Activated T-helper 2 cell treated with anti-CD3 and anti-CD28 coated beads, Interferon-gamma antibody, Interleukin-2, Interleukin-4, amounts not matched to agents 10 μg/mL and 5 μg/mL and 100 μg/mL, durations not matched to agents 14 hours and 24 hours and 36 hours (primary cell): Measurements from ENCODE around the gene GNB1. TPM values are rescaled to one million over a fixed set of nuclear protein-coding genes. Genes with fewer than 3 reads are reported as not detected.

ENCODE experiments used
- DNase-seq: peaks from one replicate; pipeline ENCODE4 v3.0.0; 2021; ENCODE audit warnings: low spot score
- H3K27ac Mint-ChIP-seq: one replicate; pipeline ENCODE4 v1.8.0; 2021; ENCODE audit warnings: mixed read lengths
- H3K27me3 Mint-ChIP-seq: one replicate; pipeline ENCODE4 v1.8.0; 2021; ENCODE audit warnings: low read depth, mixed read lengths
- H3K36me3 Mint-ChIP-seq: one replicate; pipeline ENCODE4 v1.8.0; 2021; ENCODE audit warnings: low read depth, mixed read lengths
- H3K4me1 Mint-ChIP-seq: one replicate; pipeline ENCODE4 v1.8.0; 2021; ENCODE audit warnings: low read depth, mixed read lengths
- H3K4me3 Mint-ChIP-seq: one replicate; pipeline ENCODE4 v1.8.0; 2021; ENCODE audit warnings: low read depth, mild to moderate bottlenecking, moderate library complexity, mixed read lengths
- H3K9me3 Mint-ChIP-seq: one replicate; pipeline ENCODE4 v1.8.0; 2021; ENCODE audit warnings: mixed read lengths
- intact Hi-C: fragments of 100-400 bp; cut with micrococcal nuclease; formaldehyde crosslinking; loops from one replicate; pipeline ENCODE4 v1.15.1; 2023
- total RNA-seq: library from RNA; stranded (reverse); gene quantifications from 2 replicates; pipeline ENCODE4 v1.2.3, GENCODE V29; 2022

The GNB1 gene
- total RNA-seq, 1 donor from 2014 or later = 471 TPM

GRCh38 chr1:1911350-1912041 is 20.6 kb upstream of the GNB1 start:
- H3K9me3 Mint-ChIP-seq = no peaks in the 10 kb centered on the region
- peaks cover 1% of the 10 kb centered on the region for H3K27me3 Mint-ChIP-seq
- no peak overlapping the region for H3K27ac Mint-ChIP-seq
- H3K36me3 Mint-ChIP-seq = no peaks in the 10 kb centered on the region
- peaks cover 5% of the 10 kb centered on the region for H3K4me1 Mint-ChIP-seq
- DNase-seq = no peak
- intact Hi-C loops = loop anchor here (10.0 kb wide), 1 partner anchor 223 kb away; no protein-coding TSS in a partner anchor
- no peak overlapping the region for H3K4me3 Mint-ChIP-seq

GRCh38 chr1:1910651-1911331 is 19.9 kb upstream of the GNB1 start:
- Mint-ChIP-seq H3K9me3 (no peaks in the 10 kb centered on the region), H3K27ac (no peak overlapping the region), H3K27me3 (no peaks in the 10 kb centered on the region), H3K4me3 (peak overlapping the region; percentile 68), H3K36me3 (no peaks in the 10 kb centered on the region), H3K4me1 (peaks cover 7% of the 10 kb centered on the region)
- intact Hi-C loops = loop anchor here (10.0 kb wide), 1 partner anchor 224 kb away; no protein-coding TSS in a partner anchor
- no peak for DNase-seq

GRCh38 chr1:1910033-1910465 is 19.2 kb upstream of the GNB1 start:
- intact Hi-C loops = loop anchor here (10.0 kb wide), 1 partner anchor 225 kb away; no protein-coding TSS in a partner anchor
- Mint-ChIP-seq H3K27ac (peak overlapping the region; percentile 36), H3K9me3 (no peaks in the 10 kb centered on the region), H3K27me3 (no peaks in the 10 kb centered on the region), H3K36me3 (no peaks in the 10 kb centered on the region), H3K4me1 (peaks cover 7% of the 10 kb centered on the region), H3K4me3 (peak overlapping the region; percentile 68)
- no peak for DNase-seq

GRCh38 chr1:1908506-1908791 is 17.6 kb upstream of the GNB1 start:
- Mint-ChIP-seq H3K4me1 (peaks cover 7% of the 10 kb centered on the region), H3K9me3 (no peaks in the 10 kb centered on the region), H3K27ac (no peak overlapping the region), H3K36me3 (no peaks in the 10 kb centered on the region), H3K27me3 (no peaks in the 10 kb centered on the region), H3K4me3 (peak overlapping the region; percentile 66)
- no peak for DNase-seq
- intact Hi-C loops = loop anchor here (5.0 kb wide), 1 partner anchor 126 kb away; no protein-coding TSS in a partner anchor

GRCh38 chr1:1907098-1907736 is 16.3 kb upstream of the GNB1 start:
- no peaks in the 10 kb centered on the region for H3K27me3 Mint-ChIP-seq
- DNase-seq = no peak
- intact Hi-C loops = loop anchor here (5.0 kb wide), 1 partner anchor 125 kb away; no protein-coding TSS in a partner anchor
- H3K27ac Mint-ChIP-seq = no peak overlapping the region
- no peak overlapping the region for H3K4me3 Mint-ChIP-seq
- no peaks in the 10 kb centered on the region for H3K36me3 Mint-ChIP-seq
- peaks cover 7% of the 10 kb centered on the region for H3K4me1 Mint-ChIP-seq
- H3K9me3 Mint-ChIP-seq = no peaks in the 10 kb centered on the region

DNA sequence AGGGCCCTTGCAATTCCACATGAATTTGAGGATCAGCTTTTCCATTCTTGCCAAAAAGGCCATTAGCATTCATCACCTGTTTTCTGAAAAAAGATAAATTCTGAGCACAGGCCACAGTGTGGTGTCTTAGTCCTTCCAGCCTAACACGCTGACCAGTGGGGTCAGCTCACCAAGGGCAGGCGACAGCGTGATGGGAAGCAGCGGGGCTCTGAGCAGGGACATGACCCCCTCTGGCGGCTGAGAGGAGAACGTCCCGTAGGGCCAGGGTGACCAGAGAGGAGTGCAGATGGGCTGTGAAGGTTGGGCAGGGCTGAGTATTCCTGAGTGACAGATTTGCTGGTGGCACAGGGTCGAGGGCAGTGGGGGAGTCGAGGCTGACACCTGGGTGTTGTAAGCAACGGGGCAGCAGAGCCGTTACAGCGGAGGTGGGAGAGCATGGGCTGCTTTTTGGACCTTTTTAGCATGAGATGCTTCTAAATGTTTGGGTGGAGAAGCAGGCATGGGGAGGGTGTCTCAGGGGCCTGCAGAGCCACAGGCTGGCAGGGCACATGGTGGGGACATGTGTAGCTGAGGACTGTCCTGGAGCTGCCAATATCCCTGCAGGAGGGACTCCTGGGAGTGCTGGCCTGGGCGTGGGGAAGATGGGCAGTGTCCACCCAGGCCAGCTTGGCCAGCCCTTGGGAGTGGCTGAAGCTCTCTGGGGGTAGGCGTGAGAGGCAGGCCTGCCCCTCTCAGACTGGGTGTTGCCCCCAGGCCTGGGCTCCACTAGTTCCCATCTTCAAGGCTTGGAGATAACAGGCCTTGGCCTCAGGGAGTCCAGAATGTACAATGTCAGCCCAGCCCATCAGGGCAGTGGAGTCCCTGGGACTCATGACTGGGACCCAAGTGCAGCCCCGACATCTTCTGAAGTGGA is 15.6 kb upstream of the GNB1 start:
- H3K36me3 Mint-ChIP-seq = no peaks in the 10 kb centered on the region
- intact Hi-C loops = loop anchor here (5.0 kb wide), 1 partner anchor 124 kb away; no protein-coding TSS in a partner anchor
- peak overlapping the region; percentile 55 for H3K4me3 Mint-ChIP-seq
- H3K27ac Mint-ChIP-seq = peak overlapping the region; percentile 43
- no peaks in the 10 kb centered on the region for H3K27me3 Mint-ChIP-seq
- DNase-seq = peak; percentile 67
- no peaks in the 10 kb centered on the region for H3K9me3 Mint-ChIP-seq
- peaks cover 7% of the 10 kb centered on the region for H3K4me1 Mint-ChIP-seq

DNA sequence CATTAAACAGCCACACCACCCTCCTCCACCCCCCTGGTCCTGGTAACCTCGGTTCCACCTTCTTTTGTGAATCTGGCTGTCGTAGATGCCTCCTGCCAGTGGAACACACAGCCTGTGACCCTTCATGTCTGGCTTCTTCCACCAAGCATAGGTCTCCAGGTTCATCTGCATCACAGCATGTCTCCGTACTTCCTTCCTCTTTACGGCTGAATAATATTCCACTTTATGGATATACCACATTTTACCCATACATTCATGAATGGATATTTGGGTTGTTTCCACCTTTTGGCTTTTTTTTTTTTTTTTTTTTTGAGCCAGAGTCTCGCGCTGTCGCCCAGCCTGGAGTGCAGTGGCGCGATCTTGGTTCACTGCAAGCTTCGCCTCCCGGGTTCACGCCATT is 12.3 kb upstream of the GNB1 start:
- no peak overlapping the region for H3K4me3 Mint-ChIP-seq
- no peak overlapping the region for H3K27ac Mint-ChIP-seq
- DNase-seq = no peak
- H3K27me3 Mint-ChIP-seq = peaks cover 2% of the 10 kb centered on the region
- intact Hi-C loops = no loop called here
- H3K4me1 Mint-ChIP-seq = peaks cover 2% of the 10 kb centered on the region
- no peaks in the 10 kb centered on the region for H3K9me3 Mint-ChIP-seq
- H3K36me3 Mint-ChIP-seq = no peaks in the 10 kb centered on the region

DNA sequence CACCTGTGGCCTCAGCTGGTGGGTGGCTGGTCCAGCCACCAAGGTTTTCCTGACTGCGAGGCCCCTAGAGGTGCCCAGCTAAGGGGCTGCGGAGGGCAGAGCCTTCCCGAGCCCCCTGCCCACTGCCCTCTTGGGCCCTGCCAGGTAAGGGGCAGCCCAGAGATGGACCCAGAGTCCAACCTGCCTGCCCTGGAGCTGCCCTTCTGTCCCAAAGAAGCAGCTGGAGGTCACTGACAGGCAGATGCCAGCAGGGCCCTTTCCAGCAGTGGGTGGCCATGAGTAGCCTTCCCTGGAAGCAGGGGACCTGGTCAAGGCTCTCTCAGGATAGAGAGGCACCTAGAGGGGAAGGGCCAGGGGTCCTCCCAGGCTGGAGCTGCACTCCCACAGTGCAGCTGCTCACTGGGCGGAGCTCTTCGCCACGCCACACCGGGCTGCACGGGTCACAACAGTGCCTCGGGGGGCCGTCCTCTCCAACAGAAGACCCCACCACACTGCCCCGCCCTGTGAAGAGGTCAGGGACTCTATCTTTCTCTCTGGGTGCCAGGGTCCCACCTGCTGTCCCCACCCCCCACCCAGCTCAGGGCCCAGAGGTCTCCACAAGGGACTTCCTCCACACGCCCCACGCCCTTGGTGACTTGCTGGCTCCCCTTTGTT is 10.9 kb upstream of the GNB1 start:
- H3K9me3 Mint-ChIP-seq = no peaks in the 10 kb centered on the region

GRCh38 chr1:1900883-1901640 is 10.2 kb upstream of the GNB1 start:
- Mint-ChIP-seq H3K27me3 (peaks cover 2% of the 10 kb centered on the region), H3K9me3 (no peaks in the 10 kb centered on the region), H3K4me3 (no peak overlapping the region), H3K27ac (no peak overlapping the region), H3K36me3 (no peaks in the 10 kb centered on the region), H3K4me1 (no peaks in the 10 kb centered on the region)
- intact Hi-C loops = no loop called here
- no peak for DNase-seq

More for the DNA sequence above, 10.9 kb upstream of the GNB1 start:
- no peak overlapping the region for H3K4me3 Mint-ChIP-seq
- no peak overlapping the region for H3K27ac Mint-ChIP-seq
- peaks cover 2% of the 10 kb centered on the region for H3K27me3 Mint-ChIP-seq
- intact Hi-C loops = no loop called here
- peaks cover 2% of the 10 kb centered on the region for H3K4me1 Mint-ChIP-seq
- no peak for DNase-seq
- no peaks in the 10 kb centered on the region for H3K36me3 Mint-ChIP-seq

GRCh38 chr1:1899967-1900327 is 9.1 kb upstream of the GNB1 start:
- intact Hi-C loops = no loop called here
- Mint-ChIP-seq H3K9me3 (no peaks in the 10 kb centered on the region), H3K4me3 (no peak overlapping the region), H3K4me1 (peaks cover 2% of the 10 kb centered on the region), H3K27ac (no peak overlapping the region), H3K36me3 (no peaks in the 10 kb centered on the region), H3K27me3 (peaks cover 2% of the 10 kb centered on the region)
- no peak for DNase-seq

DNA sequence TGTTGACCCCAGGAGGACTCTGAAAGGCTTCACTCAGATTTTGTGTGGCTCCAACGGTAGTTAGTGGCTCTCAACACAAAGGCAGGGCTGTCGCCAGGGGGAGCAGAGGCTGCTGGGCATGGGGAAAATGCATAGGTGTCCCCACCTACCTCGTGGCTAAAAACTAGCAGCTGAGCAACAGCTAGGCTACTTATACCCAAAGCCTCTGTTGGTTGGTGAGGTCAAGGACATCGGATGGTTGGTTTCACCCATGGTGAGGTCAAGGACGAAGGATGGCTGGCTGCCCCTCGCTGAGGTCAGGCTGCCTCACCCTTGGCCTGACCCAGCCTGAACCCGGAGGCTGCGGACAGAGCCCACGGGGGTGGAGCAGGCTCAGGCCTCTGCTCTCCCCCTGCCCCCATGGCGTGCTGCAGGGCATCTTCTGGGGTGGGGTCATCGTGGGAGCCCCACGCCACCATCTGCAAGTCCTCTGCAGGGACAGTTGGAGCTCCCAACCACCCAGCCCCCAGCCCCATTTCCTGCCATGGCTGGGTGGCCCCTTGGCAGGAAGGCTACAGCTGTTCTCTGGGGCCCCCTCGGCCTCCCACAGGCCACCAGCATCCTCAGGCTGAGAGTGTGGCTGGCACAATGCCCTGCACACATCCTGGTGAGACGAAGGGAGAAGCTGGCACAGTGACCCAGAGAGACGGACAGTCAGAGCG is 8.5 kb upstream of the GNB1 start:
- intact Hi-C loops = no loop called here
- Mint-ChIP-seq H3K9me3 (no peaks in the 10 kb centered on the region), H3K4me1 (peaks cover 6% of the 10 kb centered on the region), H3K27ac (no peak overlapping the region), H3K4me3 (no peak overlapping the region), H3K27me3 (peaks cover 2% of the 10 kb centered on the region), H3K36me3 (no peaks in the 10 kb centered on the region)
- DNase-seq = no peak
